Keratinocyte (primary cell): ENCODE data around the gene GTF2B. TPM values are rescaled to one million over a fixed set of nuclear protein-coding genes. Genes with fewer than 3 reads are reported as not detected.
A peak's percentile ranks its signal among the peaks of the same experiment; 100 is the strongest.

Source experiments
- DNase-seq: peaks from one replicate; pipeline ENCODE4 v3.0.0-alpha.2; 2011; ENCODE audit warnings: low read depth, missing footprints, low spot score
- FAIRE-seq: peaks from 2 replicates; lab custom pipeline; 2011; peaks lifted over from hg19 to GRCh38; lab: Jason Lieb, UNC
- H2AFZ ChIP-seq: 2 replicates; pipeline ENCODE4 v1.6.0; 2012; ENCODE audit warnings: low read length, control low read depth, inconsistent platforms; ENCODE audit not compliant: control insufficient read depth
- H3K27ac ChIP-seq: 2 replicates; pipeline ENCODE4 v1.5.1; 2011; ENCODE audit warnings: low read length; ENCODE audit not compliant: control insufficient read depth, insufficient read depth
- H3K27me3 ChIP-seq: 3 replicates; pipeline ENCODE4 v1.6.0; 2011; ENCODE audit warnings: low read length; ENCODE audit not compliant: control insufficient read depth, insufficient read depth; ENCODE audit errors: extremely low read depth
- H3K36me3 ChIP-seq, 2 experiments: 2 replicates in 1 of 2; 3 replicates in 1 of 2; pipeline ENCODE4 v1.5.1; 2011; ENCODE audit warnings: low read length in 2 of 2, mild to moderate bottlenecking in 1 of 2; ENCODE audit not compliant: control insufficient read depth in 2 of 2, insufficient read depth in 2 of 2; ENCODE audit errors: extremely low read depth in 1 of 2
- H3K4me1 ChIP-seq: 3 replicates; pipeline ENCODE4 v1.5.1; 2011; ENCODE audit warnings: low read length; ENCODE audit not compliant: control insufficient read depth, insufficient read depth; ENCODE audit errors: extremely low read depth
- H3K4me2 ChIP-seq: 3 replicates; pipeline ENCODE4 v1.6.0; 2011; ENCODE audit warnings: low read depth, low read length; ENCODE audit not compliant: control insufficient read depth, insufficient read depth; ENCODE audit errors: extremely low read depth
- H3K4me3 ChIP-seq, 3 experiments: fragments of 200-600 bp in 1 of 3; sonication (generic) in 1 of 3; 2 replicates in 2 of 3; 3 replicates in 1 of 3; pipeline ENCODE4 v1.5.1; 2011 to 2016; ENCODE audit warnings: low read length in 3 of 3, mild to moderate bottlenecking in 3 of 3, control low read depth in 2 of 3, inconsistent platforms in 1 of 3, low read depth in 1 of 3, mixed read lengths in 1 of 3, mixed run types in 1 of 3, moderate library complexity in 1 of 3; ENCODE audit not compliant: control insufficient read depth in 2 of 3, insufficient read depth in 2 of 3; ENCODE audit errors: extremely low read depth in 1 of 3
- H3K79me2 ChIP-seq: 2 replicates; pipeline ENCODE4 v1.6.0; 2012; ENCODE audit warnings: low read length; ENCODE audit not compliant: control insufficient read depth, insufficient read depth
- H3K9ac ChIP-seq: 3 replicates; pipeline ENCODE4 v1.6.0; 2011; ENCODE audit warnings: low read length; ENCODE audit not compliant: control insufficient read depth, insufficient read depth; ENCODE audit errors: extremely low read depth
- H3K9me1 ChIP-seq: 3 replicates; pipeline ENCODE4 v1.6.0; 2011; ENCODE audit warnings: low read length; ENCODE audit not compliant: control insufficient read depth, insufficient read depth; ENCODE audit errors: extremely low read depth
- H3K9me3 ChIP-seq: 2 replicates; pipeline ENCODE4 v1.5.1; 2012; ENCODE audit warnings: low read depth, low read length; ENCODE audit not compliant: control insufficient read depth
- H4K20me1 ChIP-seq: 3 replicates; pipeline ENCODE4 v1.6.0; 2011; ENCODE audit warnings: low read length; ENCODE audit not compliant: control insufficient read depth, insufficient read depth; ENCODE audit errors: extremely low read depth
- EZH2 ChIP-seq: IDR thresholded peaks from one replicate; pipeline ENCODE4 v1.6.1; 2012; ENCODE audit warnings: inconsistent platforms, mild to moderate bottlenecking, low read length, moderate library complexity
- dilution Hi-C: fragments of 300-500 bp; cut with MboI; formaldehyde crosslinking; loops from one replicate; pipeline ENCODE4 v1.7.0; 2020; ENCODE audit warnings: low sequenced_read_pairs; ENCODE audit not compliant: extremely low pct_ligation_motif_present
- polyA plus RNA-seq, 5 experiments: library from polyadenylated mRNA; depleted of rRNA in 3 of 5; stranded (reverse) in 3 of 5; stranded (forward) in 1 of 5; unstranded in 1 of 5; fragments of >200 nt; gene quantifications; 1 replicate in 1 of 5; 2 replicates in 3 of 5; 3 replicates in 1 of 5; pipeline versions ENCODE4 v1.2.1 to v1.2.3, GENCODE V29; 2011 to 2012; ENCODE audit warnings: missing spikeins in 2 of 5, low read depth in 1 of 5, low replicate concordance in 1 of 5
- TF ChIP-seq, protein P1 (sequence below), 3 experiments: IDR thresholded peaks in 1 of 3; conservative IDR thresholded peaks in 1 of 3; optimal IDR thresholded peaks in 1 of 3; 2 replicates in 2 of 3; 3 replicates in 1 of 3; pipeline versions ENCODE3 to v1.5.1; 2011; ENCODE audit warnings: low read length in 3 of 3, mild to moderate bottlenecking in 3 of 3, moderate library complexity in 2 of 3, control low read depth in 1 of 3, inconsistent platforms in 1 of 3; ENCODE audit not compliant: insufficient read depth in 2 of 3; ENCODE audit errors: extremely low read depth in 1 of 3

Gene GTF2B
- polyA plus RNA-seq, 1 donor (not counting 4 experiments of a cell fraction or from before 2014, with no cell fraction given) = 63.8 TPM

DNA sequence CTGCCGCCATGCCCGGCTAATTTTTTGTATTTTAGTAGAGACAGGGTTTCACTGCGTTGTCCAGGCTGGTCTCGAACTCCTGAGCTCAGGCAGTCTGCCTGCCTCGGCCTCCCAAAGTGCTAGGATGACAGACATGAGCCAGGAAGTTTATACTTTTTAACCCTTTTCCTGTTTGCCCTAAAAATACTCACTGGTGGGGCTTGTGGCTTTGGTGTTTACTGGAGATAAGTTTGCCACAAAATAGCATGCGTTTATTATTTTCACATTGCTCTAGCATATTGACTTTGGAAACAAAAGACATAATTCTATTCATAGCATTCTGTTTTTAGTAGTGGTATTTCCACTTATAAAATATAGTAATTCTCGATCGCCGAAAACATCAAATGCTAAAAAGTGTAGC, 19.8 kb upstream of the GTF2B start:
- peaks cover 11% of the 10 kb centered on the region for H3K4me1 ChIP-seq
- TF ChIP-seq, protein P1, sequence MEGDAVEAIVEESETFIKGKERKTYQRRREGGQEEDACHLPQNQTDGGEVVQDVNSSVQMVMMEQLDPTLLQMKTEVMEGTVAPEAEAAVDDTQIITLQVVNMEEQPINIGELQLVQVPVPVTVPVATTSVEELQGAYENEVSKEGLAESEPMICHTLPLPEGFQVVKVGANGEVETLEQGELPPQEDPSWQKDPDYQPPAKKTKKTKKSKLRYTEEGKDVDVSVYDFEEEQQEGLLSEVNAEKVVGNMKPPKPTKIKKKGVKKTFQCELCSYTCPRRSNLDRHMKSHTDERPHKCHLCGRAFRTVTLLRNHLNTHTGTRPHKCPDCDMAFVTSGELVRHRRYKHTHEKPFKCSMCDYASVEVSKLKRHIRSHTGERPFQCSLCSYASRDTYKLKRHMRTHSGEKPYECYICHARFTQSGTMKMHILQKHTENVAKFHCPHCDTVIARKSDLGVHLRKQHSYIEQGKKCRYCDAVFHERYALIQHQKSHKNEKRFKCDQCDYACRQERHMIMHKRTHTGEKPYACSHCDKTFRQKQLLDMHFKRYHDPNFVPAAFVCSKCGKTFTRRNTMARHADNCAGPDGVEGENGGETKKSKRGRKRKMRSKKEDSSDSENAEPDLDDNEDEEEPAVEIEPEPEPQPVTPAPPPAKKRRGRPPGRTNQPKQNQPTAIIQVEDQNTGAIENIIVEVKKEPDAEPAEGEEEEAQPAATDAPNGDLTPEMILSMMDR (optimal IDR thresholded peaks at IDR 0.05 in 1 of 3, IDR thresholded peaks at IDR 0.05 in 1 of 3, conservative IDR thresholded peaks at IDR 0.05 in 1 of 3; ENCODE audit: extremely low read depth in 1 of 3, insufficient read depth in 2 of 3, low read length in 3 of 3) = no peak
- no peak for TF ChIP-seq EZH2
- H3K36me3 ChIP-seq = no peaks in the 10 kb centered on the region
- no peak overlapping the region for H3K4me2 ChIP-seq
- H4K20me1 ChIP-seq = no peaks in the 10 kb centered on the region
- dilution Hi-C loops = no loop called here
- no peak overlapping the region for H2AFZ ChIP-seq
- no peak for FAIRE-seq
- no peaks in the 10 kb centered on the region for H3K9me3 ChIP-seq
- no peak overlapping the region for H3K9ac ChIP-seq
- DNase-seq = no peak
- H3K79me2 ChIP-seq = no peaks in the 10 kb centered on the region
- no peak overlapping the region for H3K27ac ChIP-seq
- H3K4me3 ChIP-seq = no peak overlapping the region
- H3K9me1 ChIP-seq = no peaks in the 10 kb centered on the region
- no peaks in the 10 kb centered on the region for H3K27me3 ChIP-seq

DNA sequence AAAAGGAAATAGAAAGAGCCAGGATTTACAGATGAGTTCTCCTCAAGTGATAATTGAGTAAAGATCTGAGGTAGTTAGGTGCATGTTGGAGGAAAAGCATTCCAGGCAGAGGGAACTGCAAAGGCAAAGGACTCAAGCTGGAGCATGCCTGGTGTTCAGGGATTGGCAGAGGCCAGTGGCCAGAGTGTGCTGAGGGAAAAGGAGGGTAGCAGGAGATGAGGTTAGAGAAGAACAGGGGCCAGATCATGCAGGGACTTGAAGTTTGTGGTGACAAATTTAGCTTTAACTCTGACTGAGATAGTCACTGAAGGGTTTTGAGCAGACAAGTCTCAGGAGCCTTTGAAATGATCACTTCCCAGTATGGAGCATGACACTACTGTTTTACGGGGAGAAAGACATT, 19.0 kb upstream of the GTF2B start:
- peak; percentile 99 for FAIRE-seq
- H3K36me3 ChIP-seq = no peaks in the 10 kb centered on the region
- H2AFZ ChIP-seq = peak overlapping the region; percentile 15
- no peaks in the 10 kb centered on the region for H3K9me3 ChIP-seq
- no peaks in the 10 kb centered on the region for H3K27me3 ChIP-seq
- no peaks in the 10 kb centered on the region for H3K79me2 ChIP-seq
- peaks cover 11% of the 10 kb centered on the region for H3K4me1 ChIP-seq
- H3K9me1 ChIP-seq = no peaks in the 10 kb centered on the region
- dilution Hi-C loops = no loop called here
- no peaks in the 10 kb centered on the region for H4K20me1 ChIP-seq
- TF ChIP-seq EZH2 = no peak
- TF ChIP-seq, protein P1 (optimal IDR thresholded peaks at IDR 0.05 in 1 of 3, IDR thresholded peaks at IDR 0.05 in 1 of 3, conservative IDR thresholded peaks at IDR 0.05 in 1 of 3; ENCODE audit: extremely low read depth in 1 of 3, insufficient read depth in 2 of 3, low read length in 3 of 3) = no peak
- DNase-seq = peak; percentile 87
- H3K9ac ChIP-seq = no peak overlapping the region
- peak overlapping the region; percentile 7 for H3K4me2 ChIP-seq
- H3K4me3 ChIP-seq = no peak overlapping the region
- no peak overlapping the region for H3K27ac ChIP-seq
